GM12892 (cell line): ENCODE measurements around the gene ELF1.

Experiments used
- POLR2A ChIP-seq: IDR thresholded peaks from 2 replicates; pipeline ENCODE4 v1.6.1; 2011; ENCODE audit warnings: low read depth, low read length, control low read depth
- POLR2AphosphoS5 ChIP-seq: IDR thresholded peaks from 2 replicates; pipeline ENCODE4 v1.6.1; 2011; ENCODE audit warnings: low read depth, low read length, control low read depth

GRCh38 chr13:40984668-40985366 is 34.3 kb downstream of the ELF1 start:
- TF ChIP-seq POLR2AphosphoS5 (no peak), POLR2A (no peak)
